ENCODE results near the gene FKBP7.

- TF ChIP-seq CTCF (conservative IDR thresholded peaks at IDR 0.05; ENCODE audit: low read length) (no peak), EZH2phosphoT487 (IDR thresholded peaks at IDR 0.05; ENCODE audit: borderline replicate concordance, low read depth, low read length) (no peak)
These were observed 53.1 kb downstream of the FKBP7 start for GRCh38 chr2:178425255-178425827.

All from OCI-LY7 (cell line).